Endothelial cell of umbilical vein (primary cell): ENCODE measurements around the gene DIAPH3.

Source experiments
- CTCF ChIP-seq, 2 donors: IDR thresholded peaks; 1 replicate in 1 of 2; 2 replicates in 1 of 2; pipeline ENCODE4 v1.5.1; 2011; ENCODE audit warnings: low read length in 2 of 2, mild to moderate bottlenecking in 2 of 2, moderate library complexity in 2 of 2, control low read depth in 1 of 2, inconsistent platforms in 1 of 2, low read depth in 1 of 2; ENCODE audit not compliant: insufficient read depth in 1 of 2; ENCODE audit errors: extremely low read depth in 1 of 2
- MAX ChIP-seq: IDR thresholded peaks from 2 replicates; pipeline ENCODE4 v1.6.1; 2011; ENCODE audit not compliant: insufficient read depth, insufficient read length
- MYC ChIP-seq: IDR thresholded peaks from one replicate; pipeline ENCODE4 v1.6.1; 2011; ENCODE audit warnings: mild to moderate bottlenecking, low read depth, low read length

- TF ChIP-seq MAX (no peak), CTCF (IDR thresholded peaks at IDR 0.05; ENCODE audit: extremely low read depth in 1 of 2, insufficient read depth in 1 of 2, low read depth in 1 of 2, low read length in 2 of 2) (no peak), MYC (no peak)
Measured at GRCh38 chr13:59700281-59700680, 463.4 kb downstream of the DIAPH3 start.
